HepG2 (cell line): ENCODE results near the gene C1orf115. TPM values are rescaled to one million over a fixed set of nuclear protein-coding genes. Genes with fewer than 3 reads are reported as not detected.

Experiments used
- CCAR2 ChIP-seq: fragments of 200-400 bp; formaldehyde crosslinking; optimal IDR thresholded peaks from 2 replicates; pipeline ENCODE3; 2018; ENCODE audit warnings: low read depth, mild to moderate bottlenecking, low read length, moderate library complexity
- EHMT2 ChIP-seq: fragments of 200-600 bp; sonication (generic); IDR thresholded peaks from 2 replicates; pipeline ENCODE4 v1.7.0; 2017; ENCODE audit warnings: antibody characterized with exemption, low read depth, low read length, borderline replicate concordance
- FOXM1 ChIP-seq: sonication (generic); formaldehyde crosslinking; IDR thresholded peaks from 2 replicates; pipeline ENCODE4 v1.5.0; 2020; ENCODE audit warnings: missing genetic modification reagents
- KDM2A ChIP-seq: sonication (generic); formaldehyde crosslinking; IDR thresholded peaks from 2 replicates; pipeline ENCODE4 v1.4.0; 2020; ENCODE audit warnings: low read depth, missing genetic modification reagents, borderline replicate concordance
- KLF11 ChIP-seq: IDR thresholded peaks from 2 replicates; pipeline ENCODE4 v1.6.1; 2016; ENCODE audit warnings: missing compliant biosample characterization
- NBN ChIP-seq: fragments of 450-650 bp; conservative IDR thresholded peaks from 2 replicates; pipeline ENCODE4 v1.6.1; 2017
- NFE2L1 ChIP-seq: sonication (generic); formaldehyde crosslinking; IDR thresholded peaks from 2 replicates; pipeline ENCODE4 v1.4.0; 2020; ENCODE audit warnings: missing genetic modification reagents, mild to moderate bottlenecking, borderline replicate concordance
- NFE2L2 ChIP-seq: fragments of 150-350 bp; IDR thresholded peaks from 2 replicates; pipeline ENCODE4 v1.6.1; 2014; ENCODE audit warnings: low read length
- SIX4 ChIP-seq: sonication (generic); formaldehyde crosslinking; IDR thresholded peaks from 2 replicates; pipeline ENCODE4 v1.4.0; 2020; ENCODE audit warnings: missing genetic modification reagents
- SP140L ChIP-seq: sonication (generic); formaldehyde crosslinking; IDR thresholded peaks from 2 replicates; pipeline ENCODE4 v1.4.0; 2020; ENCODE audit warnings: missing genetic modification reagents, borderline replicate concordance
- ZNF225 ChIP-seq: sonication (generic); formaldehyde crosslinking; IDR thresholded peaks from 2 replicates; pipeline ENCODE4 v1.4.0; 2020; ENCODE audit warnings: mild to moderate bottlenecking, missing genetic modification reagents
- ZNF274 ChIP-seq: sonication (generic); formaldehyde crosslinking; IDR thresholded peaks from 2 replicates; pipeline ENCODE4 v1.5.1; 2020; ENCODE audit warnings: mild to moderate bottlenecking, missing genetic modification reagents
- ZNF343 ChIP-seq: sonication (generic); formaldehyde crosslinking; IDR thresholded peaks from 2 replicates; pipeline ENCODE4 v1.4.0; 2020; ENCODE audit warnings: mild to moderate bottlenecking, missing genetic modification reagents
- ZNF550 ChIP-seq: sonication (generic); formaldehyde crosslinking; IDR thresholded peaks from 2 replicates; pipeline ENCODE4 v1.4.0; 2020; ENCODE audit warnings: mild to moderate bottlenecking, missing genetic modification reagents, borderline replicate concordance
- ZNF563 ChIP-seq: sonication (generic); formaldehyde crosslinking; IDR thresholded peaks from 2 replicates; pipeline ENCODE4 v1.8.0; 2022; ENCODE audit warnings: mild to moderate bottlenecking, moderate library complexity, missing genetic modification reagents
- ZNF777 ChIP-seq: sonication (generic); formaldehyde crosslinking; IDR thresholded peaks from 2 replicates; pipeline ENCODE4 v1.4.0; 2020; ENCODE audit warnings: missing genetic modification reagents
- polyA plus RNA-seq, 8 experiments: library from polyadenylated mRNA; depleted of rRNA in 3 of 8; stranded (reverse) in 7 of 8; unstranded in 1 of 8; fragments of >200 nt; fragmentation: Illumina TruSeq in 4 of 8; extraction: Trizol in 4 of 8; gene quantifications; 2 replicates each; pipeline versions ENCODE4 v1.2.1 to v1.2.3, GENCODE V29; 2011 to 2016; ENCODE audit warnings: low read depth in 4 of 8, missing spikeins in 1 of 8, mixed read lengths in 1 of 8; ENCODE audit not compliant: insufficient read depth in 1 of 8
- total RNA-seq, 5 experiments: library from RNA; depleted of rRNA; stranded (reverse); fragments of >200 nt; fragmentation: Illumina TruSeq; extraction: Trizol; gene quantifications; 2 replicates each; pipeline ENCODE4 v1.2.3, GENCODE V29; 2016; ENCODE audit warnings: low read depth in 1 of 5
- TF ChIP-seq, protein P1 (sequence below): sonication (generic); formaldehyde crosslinking; IDR thresholded peaks from 2 replicates; pipeline ENCODE4 v1.5.1; 2020; ENCODE audit warnings: mild to moderate bottlenecking, missing genetic modification reagents, moderate library complexity
- TF ChIP-seq, protein P2 (sequence below): sonication (generic); formaldehyde crosslinking; IDR thresholded peaks from 2 replicates; pipeline ENCODE4 v1.9.0; 2021; ENCODE audit warnings: missing genetic modification reagents, mild to moderate bottlenecking, borderline replicate concordance
- TF ChIP-seq, protein P3 (sequence below): sonication (generic); formaldehyde crosslinking; IDR thresholded peaks from 2 replicates; pipeline ENCODE4 v1.4.0; 2020; ENCODE audit warnings: missing genetic modification reagents
- TF ChIP-seq, protein P4 (sequence below): IDR thresholded peaks from 2 replicates; pipeline ENCODE4 v1.6.1; 2012; ENCODE audit warnings: inconsistent platforms
- TF ChIP-seq, protein P5 (sequence below): sonication (generic); formaldehyde crosslinking; IDR thresholded peaks from 2 replicates; pipeline ENCODE4 v1.4.0; 2020; ENCODE audit warnings: mild to moderate bottlenecking, missing genetic modification reagents
- TF ChIP-seq, protein P6 (sequence below): sonication (generic); formaldehyde crosslinking; IDR thresholded peaks from 2 replicates; pipeline ENCODE4 v1.9.0; 2022; ENCODE audit warnings: low read depth, missing genetic modification reagents

C1orf115 gene
- total and polyA plus RNA-seq, 2 of the 13 experiments (the other 11 are each of a cell fraction or from before 2014, with no cell fraction given): 25.2 to 85.9 TPM

DNA sequence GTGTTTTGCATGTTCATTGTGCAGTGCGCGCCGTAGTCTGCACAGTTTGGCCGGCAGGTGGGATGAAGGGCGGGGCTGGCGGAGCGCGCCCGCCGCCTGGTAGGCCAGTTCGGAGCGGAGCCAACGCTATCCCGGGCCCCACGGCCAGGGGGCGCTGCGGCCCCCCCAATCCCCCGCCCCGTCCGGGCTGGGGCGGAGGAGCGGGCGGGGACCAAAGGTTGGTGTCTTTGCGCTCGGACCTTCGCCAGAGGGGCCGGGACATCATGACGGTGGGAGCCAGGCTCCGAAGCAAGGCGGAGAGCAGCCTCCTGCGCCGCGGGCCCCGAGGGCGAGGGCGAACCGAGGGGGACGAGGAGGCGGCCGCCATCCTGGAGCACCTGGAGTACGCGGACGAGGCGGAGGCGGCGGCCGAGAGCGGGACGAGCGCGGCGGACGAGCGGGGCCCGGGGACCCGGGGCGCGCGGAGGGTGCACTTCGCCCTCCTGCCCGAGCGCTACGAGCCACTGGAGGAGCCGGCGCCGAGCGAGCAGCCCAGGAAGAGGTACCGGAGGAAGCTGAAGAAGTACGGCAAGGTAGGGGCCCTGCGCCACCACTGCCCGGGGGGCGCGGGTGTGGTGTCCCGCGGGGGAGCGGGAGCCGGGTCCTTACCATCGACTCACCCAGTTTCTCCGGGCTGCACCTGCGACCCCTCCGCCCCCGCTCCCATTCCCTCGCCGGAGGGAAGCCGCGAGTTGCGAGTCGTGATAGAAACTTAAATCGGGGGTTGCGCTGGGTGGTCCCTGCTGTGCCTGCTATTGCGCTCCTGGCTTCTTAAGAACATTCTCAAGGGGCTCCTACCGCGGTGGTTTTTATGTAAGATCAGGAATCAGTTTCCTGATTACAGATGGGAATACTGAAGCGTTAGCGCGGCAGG is at the start of gene C1orf115 (continued):
- TF ChIP-seq CCAR2 (no peak), ZNF550 (no peak), NFE2L1 (CRISPR knock-in tag) (no peak), ZNF777 (peak; percentile 96), KLF11 (CRISPR knock-in tag) (no peak), ZNF343 (0 out of 2 replicates have a peak, but pooled peaks have one; percentile 40), NFE2L2 (no peak), ZNF563 (CRISPR knock-in tag) (no peak), SP140L (CRISPR knock-in tag) (no peak), EHMT2 (no peak), ZNF225 (CRISPR knock-in tag) (peak; percentile 55; the same call in 1 of the 2 replicates), NBN (no peak), FOXM1 (CRISPR knock-in tag) (no peak), SIX4 (CRISPR knock-in tag) (peak; percentile 29; the same call in 1 of the 2 replicates), ZNF274 (0 out of 2 replicates have a peak, but pooled peaks have one; percentile 49), KDM2A (peak; percentile 94)
- TF ChIP-seq, protein P1, sequence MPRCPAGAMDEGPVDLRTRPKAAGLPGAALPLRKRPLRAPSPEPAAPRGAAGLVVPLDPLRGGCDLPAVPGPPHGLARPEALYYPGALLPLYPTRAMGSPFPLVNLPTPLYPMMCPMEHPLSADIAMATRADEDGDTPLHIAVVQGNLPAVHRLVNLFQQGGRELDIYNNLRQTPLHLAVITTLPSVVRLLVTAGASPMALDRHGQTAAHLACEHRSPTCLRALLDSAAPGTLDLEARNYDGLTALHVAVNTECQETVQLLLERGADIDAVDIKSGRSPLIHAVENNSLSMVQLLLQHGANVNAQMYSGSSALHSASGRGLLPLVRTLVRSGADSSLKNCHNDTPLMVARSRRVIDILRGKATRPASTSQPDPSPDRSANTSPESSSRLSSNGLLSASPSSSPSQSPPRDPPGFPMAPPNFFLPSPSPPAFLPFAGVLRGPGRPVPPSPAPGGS: peak; percentile 66; the same call in 1 of the 2 replicates
- TF ChIP-seq, protein P2, sequence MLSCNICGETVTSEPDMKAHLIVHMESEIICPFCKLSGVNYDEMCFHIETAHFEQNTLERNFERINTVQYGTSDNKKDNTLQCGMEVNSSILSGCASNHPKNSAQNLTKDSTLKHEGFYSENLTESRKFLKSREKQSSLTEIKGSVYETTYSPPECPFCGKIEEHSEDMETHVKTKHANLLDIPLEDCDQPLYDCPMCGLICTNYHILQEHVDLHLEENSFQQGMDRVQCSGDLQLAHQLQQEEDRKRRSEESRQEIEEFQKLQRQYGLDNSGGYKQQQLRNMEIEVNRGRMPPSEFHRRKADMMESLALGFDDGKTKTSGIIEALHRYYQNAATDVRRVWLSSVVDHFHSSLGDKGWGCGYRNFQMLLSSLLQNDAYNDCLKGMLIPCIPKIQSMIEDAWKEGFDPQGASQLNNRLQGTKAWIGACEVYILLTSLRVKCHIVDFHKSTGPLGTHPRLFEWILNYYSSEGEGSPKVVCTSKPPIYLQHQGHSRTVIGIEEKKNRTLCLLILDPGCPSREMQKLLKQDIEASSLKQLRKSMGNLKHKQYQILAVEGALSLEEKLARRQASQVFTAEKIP (CRISPR knock-in tag): no peak
- TF ChIP-seq, protein P3, sequence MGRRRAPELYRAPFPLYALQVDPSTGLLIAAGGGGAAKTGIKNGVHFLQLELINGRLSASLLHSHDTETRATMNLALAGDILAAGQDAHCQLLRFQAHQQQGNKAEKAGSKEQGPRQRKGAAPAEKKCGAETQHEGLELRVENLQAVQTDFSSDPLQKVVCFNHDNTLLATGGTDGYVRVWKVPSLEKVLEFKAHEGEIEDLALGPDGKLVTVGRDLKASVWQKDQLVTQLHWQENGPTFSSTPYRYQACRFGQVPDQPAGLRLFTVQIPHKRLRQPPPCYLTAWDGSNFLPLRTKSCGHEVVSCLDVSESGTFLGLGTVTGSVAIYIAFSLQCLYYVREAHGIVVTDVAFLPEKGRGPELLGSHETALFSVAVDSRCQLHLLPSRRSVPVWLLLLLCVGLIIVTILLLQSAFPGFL: no peak
- TF ChIP-seq, protein P4, sequence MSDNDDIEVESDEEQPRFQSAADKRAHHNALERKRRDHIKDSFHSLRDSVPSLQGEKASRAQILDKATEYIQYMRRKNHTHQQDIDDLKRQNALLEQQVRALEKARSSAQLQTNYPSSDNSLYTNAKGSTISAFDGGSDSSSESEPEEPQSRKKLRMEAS: peak; percentile 67
- TF ChIP-seq, protein P5, sequence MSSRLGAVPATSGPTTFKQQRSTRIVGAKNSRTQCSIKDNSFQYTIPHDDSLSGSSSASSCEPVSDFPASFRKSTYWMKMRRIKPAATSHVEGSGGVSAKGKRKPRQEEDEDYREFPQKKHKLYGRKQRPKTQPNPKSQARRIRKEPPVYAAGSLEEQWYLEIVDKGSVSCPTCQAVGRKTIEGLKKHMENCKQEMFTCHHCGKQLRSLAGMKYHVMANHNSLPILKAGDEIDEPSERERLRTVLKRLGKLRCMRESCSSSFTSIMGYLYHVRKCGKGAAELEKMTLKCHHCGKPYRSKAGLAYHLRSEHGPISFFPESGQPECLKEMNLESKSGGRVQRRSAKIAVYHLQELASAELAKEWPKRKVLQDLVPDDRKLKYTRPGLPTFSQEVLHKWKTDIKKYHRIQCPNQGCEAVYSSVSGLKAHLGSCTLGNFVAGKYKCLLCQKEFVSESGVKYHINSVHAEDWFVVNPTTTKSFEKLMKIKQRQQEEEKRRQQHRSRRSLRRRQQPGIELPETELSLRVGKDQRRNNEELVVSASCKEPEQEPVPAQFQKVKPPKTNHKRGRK (CRISPR knock-in tag): 0 out of 2 replicates have a peak, but pooled peaks have one; percentile 62
- TF ChIP-seq, protein P6, sequence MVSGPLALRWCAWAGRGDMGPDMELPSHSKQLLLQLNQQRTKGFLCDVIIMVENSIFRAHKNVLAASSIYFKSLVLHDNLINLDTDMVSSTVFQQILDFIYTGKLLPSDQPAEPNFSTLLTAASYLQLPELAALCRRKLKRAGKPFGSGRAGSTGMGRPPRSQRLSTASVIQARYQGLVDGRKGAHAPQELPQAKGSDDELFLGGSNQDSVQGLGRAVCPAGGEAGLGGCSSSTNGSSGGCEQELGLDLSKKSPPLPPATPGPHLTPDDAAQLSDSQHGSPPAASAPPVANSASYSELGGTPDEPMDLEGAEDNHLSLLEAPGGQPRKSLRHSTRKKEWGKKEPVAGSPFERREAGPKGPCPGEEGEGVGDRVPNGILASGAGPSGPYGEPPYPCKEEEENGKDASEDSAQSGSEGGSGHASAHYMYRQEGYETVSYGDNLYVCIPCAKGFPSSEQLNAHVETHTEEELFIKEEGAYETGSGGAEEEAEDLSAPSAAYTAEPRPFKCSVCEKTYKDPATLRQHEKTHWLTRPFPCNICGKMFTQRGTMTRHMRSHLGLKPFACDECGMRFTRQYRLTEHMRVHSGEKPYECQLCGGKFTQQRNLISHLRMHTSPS (CRISPR knock-in tag): no peak
